ENCODE data around the gene ZG16B. TPM values are rescaled to one million over a fixed set of nuclear protein-coding genes. Genes with fewer than 3 reads are reported as not detected.

The ZG16B gene
- total RNA-seq, 1 experiment from 2014 or later = not detected

DNA sequence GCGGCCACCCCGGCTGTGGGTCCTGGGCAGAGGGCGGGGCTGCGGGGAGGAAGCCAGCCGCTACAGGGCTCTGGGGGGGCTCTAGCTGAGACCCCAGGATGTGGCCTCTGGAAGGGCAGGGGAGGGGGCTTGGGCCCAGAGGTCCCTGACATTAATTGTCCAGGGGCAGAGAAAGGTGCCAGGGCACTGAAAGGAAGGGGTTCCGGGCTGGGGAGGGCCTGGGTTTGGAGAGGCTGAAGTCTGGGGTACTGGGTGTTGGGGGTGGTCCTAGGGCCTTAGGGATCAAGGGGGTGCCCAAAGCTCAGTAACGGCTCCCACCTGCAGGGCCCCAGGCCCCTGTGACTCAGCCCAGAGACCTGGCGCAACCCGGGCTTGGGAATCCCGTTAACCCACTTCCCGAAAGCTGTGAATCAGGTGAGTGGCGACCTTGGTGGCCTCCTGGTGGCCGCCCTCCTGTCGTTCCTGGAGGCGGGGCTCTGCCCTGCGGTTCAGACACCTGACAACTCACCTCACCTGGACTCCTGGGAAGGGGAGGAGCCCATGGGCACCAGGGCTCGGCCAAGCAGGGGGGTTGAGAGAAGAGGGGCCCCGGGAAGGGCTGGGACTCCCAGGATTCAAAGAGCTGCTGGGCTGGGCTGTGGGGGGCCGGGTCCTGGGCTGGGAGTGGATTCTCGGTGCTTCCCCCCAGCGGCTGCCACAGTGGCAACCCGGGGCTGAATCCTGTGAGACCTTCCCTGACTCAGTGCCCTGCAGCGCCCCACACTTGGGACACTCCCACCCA, 28.3 kb downstream of the ZG16B start:
- Histone ChIP-seq H2BK20ac (ENCODE audit: low read depth, low read length, poor library complexity, severe bottlenecking) (no peak overlapping the region), H2BK15ac (ENCODE audit: low read depth, low read length) (no peak overlapping the region), H3K18ac (ENCODE audit: insufficient read length, low read depth, low read length) (no peak overlapping the region), H3K4ac (ENCODE audit: low read depth, low read length) (no peak overlapping the region), H3K4me1 (ENCODE audit: insufficient read depth, low read length) (no peaks in the 10 kb centered on the region), H4K8ac (replicated peaks; ENCODE audit: insufficient read length, low read depth, low read length) (no peak overlapping the region), H3K79me2 (ENCODE audit: insufficient read depth, low read length) (no peaks in the 10 kb centered on the region), H3K56ac (ENCODE audit: insufficient read length, low read depth, low read length) (no peak overlapping the region), H3K27me3 (ENCODE audit: insufficient read depth, low read length) (no peaks in the 10 kb centered on the region), H3K79me1 (ENCODE audit: insufficient read depth, low read depth, low read length, poor library complexity, severe bottlenecking) (no peaks in the 10 kb centered on the region), H3T11ph (ENCODE audit: low read length) (no peak overlapping the region), H2AFZ (ENCODE audit: low read length) (no peak overlapping the region), H3K27ac (ENCODE audit: insufficient read length, low read depth, low read length) (no peak overlapping the region), H3K23me2 (ENCODE audit: insufficient read length, low read depth, low read length, poor library complexity, severe bottlenecking) (peaks cover 5% of the 10 kb centered on the region), H3K14ac (ENCODE audit: insufficient read depth, low read length) (no peak overlapping the region), H2AK5ac (ENCODE audit: insufficient read length, low read length) (no peak overlapping the region), H3K9ac (ENCODE audit: extremely low read depth, insufficient read length, low read length) (no peak overlapping the region), H2BK5ac (ENCODE audit: insufficient read length, low read length) (no peak overlapping the region), H2BK120ac (ENCODE audit: low read depth, low read length, poor library complexity, severe bottlenecking) (no peak overlapping the region), H4K91ac (ENCODE audit: insufficient read length, low read depth, low read length) (no peak overlapping the region), H4K20me1 (ENCODE audit: control insufficient read depth, insufficient read depth, insufficient read length) (no peaks in the 10 kb centered on the region), H2BK12ac (ENCODE audit: insufficient read length, low read depth, low read length) (no peak overlapping the region), H3K9me3 (ENCODE audit: control insufficient read depth, low read depth, low read length) (no peaks in the 10 kb centered on the region), H3K23ac (ENCODE audit: insufficient read length, low read depth, low read length) (no peak overlapping the region), H4K5ac (ENCODE audit: insufficient read length, low read depth, low read length) (no peak overlapping the region), H3K4me2 (ENCODE audit: insufficient read depth, insufficient read length, low read length) (peak overlapping the region; percentile 81)
- TF ChIP-seq CTCF (conservative IDR thresholded peaks at IDR 0.05) = peak; percentile 14; the same call in 2 of the 3 replicates
- DNase-seq = peak; percentile 87
- H3K27me3 Mint-ChIP-seq (ENCODE audit: low read depth) = peaks cover 34% of the 10 kb centered on the region
- H3K4me3 Mint-ChIP-seq = peak overlapping the region in 1 of 2 experiments; percentile 63; a peak in 4 of 5 replicates
- no peak overlapping the region for H3K27ac Mint-ChIP-seq
- H3K4me1 Mint-ChIP-seq = peaks cover 5 to 7% of the 10 kb centered on the region in 2 experiments; a peak in 3 of 4 replicates
- peaks cover 2 to 11% (median 10%) of the 10 kb centered on the region in 3 experiments for H3K36me3 Mint-ChIP-seq (ENCODE audit: insufficient read depth in 1 of 3, low read depth in 3 of 3)
- WGBS (ENCODE audit: extremely low coverage, insufficient read length, low lambda C conversion rate) = no CpG with 5 or more reads among the region's 23 CpGs
- H3K9me3 Mint-ChIP-seq = peaks cover 20 to 26% of the 10 kb centered on the region in 2 experiments

All from H9 (cell line).